Hepatocyte (in vitro differentiated cells): ENCODE data around the gene TTC9C. TPM values are rescaled to one million over a fixed set of nuclear protein-coding genes. Genes with fewer than 3 reads are reported as not detected.

ENCODE experiments used
- DNase-seq: peaks from one replicate; pipeline ENCODE4 v3.0.0-alpha.2; 2016; ENCODE audit warnings: low spot score
- H2AFZ ChIP-seq: fragments of 200-600 bp; sonication (generic); 2 replicates; pipeline ENCODE4 v1.6.0; 2016; ENCODE audit warnings: antibody characterized with exemption, mild to moderate bottlenecking
- H3K27ac ChIP-seq: fragments of 200-600 bp; sonication (generic); 2 replicates; pipeline ENCODE4 v1.5.1; 2016; ENCODE audit warnings: mild to moderate bottlenecking
- H3K27me3 ChIP-seq: fragments of 200-600 bp; sonication (generic); 2 replicates; pipeline ENCODE4 v1.6.1; 2016
- H3K36me3 ChIP-seq: fragments of 200-600 bp; sonication (generic); replicated peaks from 2 replicates; pipeline ENCODE4 v1.5.1; 2016; ENCODE audit warnings: low read depth; ENCODE audit not compliant: insufficient read depth
- H3K4me1 ChIP-seq: fragments of 200-600 bp; sonication (generic); 2 replicates; pipeline ENCODE4 v1.5.1; 2016; ENCODE audit warnings: mild to moderate bottlenecking, moderate library complexity; ENCODE audit not compliant: insufficient read depth
- H3K4me2 ChIP-seq: fragments of 200-600 bp; sonication (generic); 2 replicates; pipeline ENCODE4 v1.6.0; 2016
- H3K4me3 ChIP-seq: fragments of 200-600 bp; sonication (generic); 2 replicates; pipeline ENCODE4 v1.5.1; 2016; ENCODE audit warnings: mild to moderate bottlenecking
- H3K79me2 ChIP-seq: fragments of 200-600 bp; sonication (generic); 2 replicates; pipeline ENCODE4 v1.6.0; 2017; ENCODE audit warnings: mild to moderate bottlenecking
- H3K9me2 ChIP-seq: fragments of 200-600 bp; sonication (generic); replicated peaks from 2 replicates; pipeline ENCODE4 v1.6.0; 2017; ENCODE audit warnings: mild to moderate bottlenecking; ENCODE audit not compliant: insufficient read depth
- H3K9me3 ChIP-seq: fragments of 200-600 bp; sonication (generic); 2 replicates; pipeline ENCODE4 v1.5.1; 2016; ENCODE audit warnings: low read depth, mild to moderate bottlenecking
- H4K20me1 ChIP-seq: fragments of 200-600 bp; sonication (generic); 2 replicates; pipeline ENCODE4 v1.6.0; 2016; ENCODE audit warnings: mild to moderate bottlenecking; ENCODE audit not compliant: insufficient read depth, poor library complexity, severe bottlenecking
- CTCF ChIP-seq: fragments of 200-600 bp; sonication (generic); IDR thresholded peaks from 2 replicates; pipeline ENCODE4 v1.5.1; 2016; ENCODE audit warnings: antibody characterized with exemption, mild to moderate bottlenecking; ENCODE audit not compliant: poor library complexity
- EZH2 ChIP-seq: fragments of 200-600 bp; sonication (generic); IDR thresholded peaks from 2 replicates; pipeline ENCODE4 v1.6.1; 2016; ENCODE audit warnings: antibody characterized with exemption, mild to moderate bottlenecking, borderline replicate concordance
- EZH2phosphoT487 ChIP-seq: fragments of 200-600 bp; sonication (generic); IDR thresholded peaks from one replicate; pipeline ENCODE4 v1.6.1; 2018; ENCODE audit warnings: antibody characterized with exemption, mild to moderate bottlenecking, low read depth, moderate library complexity; ENCODE audit not compliant: unreplicated experiment, severe bottlenecking
- WGBS: methylation state at CpG from one replicate; pipeline ENCODE4 v1.1.6; 2016; ENCODE audit warnings: low lambda C conversion rate; ENCODE audit errors: missing lambda C conversion rate; 5-methylcytosine and 5-hydroxymethylcytosine counted together
- polyA plus RNA-seq: library from polyadenylated mRNA; unstranded; fragments of >200 nt; fragmentation: Nextera tagmentation; extraction: Ambion mirVana; gene quantifications from 2 replicates; pipeline ENCODE4 v1.2.1, GENCODE V29; 2016
- total RNA-seq: library from RNA; depleted of rRNA; stranded (reverse); fragments of >200 nt; gene quantifications from 2 replicates; pipeline ENCODE4 v1.2.3, GENCODE V29; 2014

TTC9C gene
- total and polyA plus RNA-seq, 2 experiments from 2014 or later = 26.3 to 35.4 TPM

GRCh38 chr11:62712276-62712812 lies 15.9 kb upstream of the TTC9C start:
- WGBS = 96% methylated on average over 6 of the region's 6 CpGs

GRCh38 chr11:62712861-62713260 lies 15.4 kb upstream of the TTC9C start:
- Histone ChIP-seq H3K4me3 (no peak overlapping the region), H2AFZ (no peak overlapping the region), H3K4me1 (peaks cover 38% of the 10 kb centered on the region), H3K27me3 (no peaks in the 10 kb centered on the region), H3K36me3 (no peaks in the 10 kb centered on the region), H4K20me1 (no peaks in the 10 kb centered on the region), H3K9me2 (no peaks in the 10 kb centered on the region), H3K79me2 (peaks cover 29% of the 10 kb centered on the region), H3K9me3 (no peaks in the 10 kb centered on the region), H3K4me2 (peak overlapping the region; percentile 11), H3K27ac (peak overlapping the region; percentile 74)
- DNase-seq = no peak
- 79% methylated on average over 3 of the region's 3 CpGs for WGBS
- no peak for TF ChIP-seq EZH2
- no peak for TF ChIP-seq EZH2phosphoT487

More at GRCh38 chr11:62712276-62712812, 15.9 kb upstream of the TTC9C start:
- H3K4me1 ChIP-seq = peaks cover 42% of the 10 kb centered on the region
- no peaks in the 10 kb centered on the region for H3K9me3 ChIP-seq
- H3K27ac ChIP-seq = peak overlapping the region; percentile 74
- H3K36me3 ChIP-seq = no peaks in the 10 kb centered on the region
- H3K79me2 ChIP-seq = peaks cover 30% of the 10 kb centered on the region
- H3K9me2 ChIP-seq = no peaks in the 10 kb centered on the region
- TF ChIP-seq EZH2phosphoT487 = no peak
- no peak for TF ChIP-seq EZH2
- no peak for TF ChIP-seq CTCF
- no peak for DNase-seq
- no peaks in the 10 kb centered on the region for H3K27me3 ChIP-seq
- H3K4me2 ChIP-seq = peak overlapping the region; percentile 11
- no peaks in the 10 kb centered on the region for H4K20me1 ChIP-seq
- H2AFZ ChIP-seq = no peak overlapping the region
- H3K4me3 ChIP-seq = no peak overlapping the region

GRCh38 chr11:62713343-62713742 lies 14.9 kb upstream of the TTC9C start:
- no peak overlapping the region for H3K4me3 ChIP-seq
- H3K9me3 ChIP-seq = no peaks in the 10 kb centered on the region
- H3K27me3 ChIP-seq = no peaks in the 10 kb centered on the region
- peak overlapping the region; percentile 34 for H3K4me2 ChIP-seq
- H3K36me3 ChIP-seq = no peaks in the 10 kb centered on the region
- H4K20me1 ChIP-seq = peaks cover 3% of the 10 kb centered on the region
- H3K9me2 ChIP-seq = no peaks in the 10 kb centered on the region
- WGBS = 63% methylated on average over 2 of the region's 2 CpGs
- H3K79me2 ChIP-seq = peaks cover 29% of the 10 kb centered on the region
- peak; percentile 79 for DNase-seq
- H3K4me1 ChIP-seq = peaks cover 34% of the 10 kb centered on the region
- H3K27ac ChIP-seq = peak overlapping the region; percentile 74
- H2AFZ ChIP-seq = no peak overlapping the region
- TF ChIP-seq EZH2phosphoT487 (no peak), EZH2 (no peak), CTCF (no peak)

GRCh38 chr11:62715150-62716130 lies 12.8 kb upstream of the TTC9C start:
- no peak overlapping the region for H3K27ac ChIP-seq
- H3K4me1 ChIP-seq = peaks cover 22% of the 10 kb centered on the region

More at GRCh38 chr11:62715150-62716130, 12.8 kb upstream of the TTC9C start:
- H3K9me3 ChIP-seq = no peaks in the 10 kb centered on the region
- no peak overlapping the region for H2AFZ ChIP-seq
- H3K4me2 ChIP-seq = no peak overlapping the region
- peaks cover 50% of the 10 kb centered on the region for H3K79me2 ChIP-seq
- no peaks in the 10 kb centered on the region for H3K27me3 ChIP-seq
- no peak for DNase-seq
- H3K9me2 ChIP-seq = no peaks in the 10 kb centered on the region
- no peak for TF ChIP-seq EZH2
- no peak for TF ChIP-seq CTCF
- TF ChIP-seq EZH2phosphoT487 = no peak
- H3K4me3 ChIP-seq = no peak overlapping the region
- H4K20me1 ChIP-seq = peaks cover 4% of the 10 kb centered on the region
- no peaks in the 10 kb centered on the region for H3K36me3 ChIP-seq
- WGBS = 94% methylated on average over 24 of the region's 24 CpGs
